GM18907 (cell line): Measurements from ENCODE around the gene VAT1L.

ENCODE experiments used
- ATAC-seq: cut with Tn5 transposase; IDR thresholded peaks from one replicate; pipeline ENCODE4 v1.9.1; 2021; ENCODE audit warnings: mild to moderate bottlenecking, moderate library complexity; ENCODE audit not compliant: unreplicated experiment

Gene VAT1L, protein sequence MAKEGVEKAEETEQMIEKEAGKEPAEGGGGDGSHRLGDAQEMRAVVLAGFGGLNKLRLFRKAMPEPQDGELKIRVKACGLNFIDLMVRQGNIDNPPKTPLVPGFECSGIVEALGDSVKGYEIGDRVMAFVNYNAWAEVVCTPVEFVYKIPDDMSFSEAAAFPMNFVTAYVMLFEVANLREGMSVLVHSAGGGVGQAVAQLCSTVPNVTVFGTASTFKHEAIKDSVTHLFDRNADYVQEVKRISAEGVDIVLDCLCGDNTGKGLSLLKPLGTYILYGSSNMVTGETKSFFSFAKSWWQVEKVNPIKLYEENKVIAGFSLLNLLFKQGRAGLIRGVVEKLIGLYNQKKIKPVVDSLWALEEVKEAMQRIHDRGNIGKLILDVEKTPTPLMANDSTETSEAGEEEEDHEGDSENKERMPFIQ

DNA sequence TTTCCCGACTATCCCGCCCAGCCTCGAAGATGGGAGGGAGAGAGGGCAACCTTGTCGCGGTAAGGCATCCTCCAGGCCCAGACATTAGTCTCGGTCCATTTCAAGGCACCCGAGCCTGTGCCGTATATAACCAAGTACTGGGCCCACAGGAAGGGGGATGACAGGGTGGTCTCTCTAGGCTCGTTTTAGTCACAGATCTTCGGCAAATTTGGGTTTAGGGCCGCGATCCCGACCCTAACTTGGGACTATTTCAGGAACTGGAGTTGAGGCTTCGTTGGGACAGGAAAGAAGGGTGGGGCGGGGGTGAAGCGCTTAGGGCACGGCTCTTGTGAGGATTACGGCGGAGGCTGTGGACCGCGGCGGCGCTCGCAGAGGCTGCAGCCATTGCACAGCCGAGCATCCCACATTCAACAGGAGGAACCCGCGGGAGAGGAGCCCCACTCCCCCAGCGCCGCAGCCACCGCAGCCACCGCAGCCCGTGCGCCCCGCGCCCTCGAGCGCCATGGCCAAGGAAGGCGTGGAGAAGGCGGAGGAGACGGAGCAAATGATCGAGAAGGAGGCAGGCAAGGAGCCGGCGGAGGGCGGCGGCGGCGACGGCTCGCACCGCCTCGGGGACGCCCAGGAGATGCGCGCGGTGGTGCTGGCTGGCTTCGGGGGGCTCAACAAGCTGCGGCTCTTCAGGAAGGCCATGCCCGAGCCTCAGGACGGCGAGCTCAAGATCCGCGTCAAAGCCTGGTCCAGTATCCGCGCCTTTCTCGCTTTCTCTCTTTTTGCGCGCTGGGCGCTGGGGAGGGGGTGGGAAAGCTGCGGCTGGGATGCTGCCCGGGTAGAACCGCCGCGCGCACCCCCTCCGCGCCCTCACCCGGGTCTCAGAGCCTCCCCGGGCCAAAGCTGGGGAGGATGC is at the start of gene VAT1L:
Gene VAT1L (plus strand): TSS at position 384 of the 904 bp plus-strand sequence. CDS start 119 bp downstream, at position 503.
- ATAC-seq, result no peak

DNA sequence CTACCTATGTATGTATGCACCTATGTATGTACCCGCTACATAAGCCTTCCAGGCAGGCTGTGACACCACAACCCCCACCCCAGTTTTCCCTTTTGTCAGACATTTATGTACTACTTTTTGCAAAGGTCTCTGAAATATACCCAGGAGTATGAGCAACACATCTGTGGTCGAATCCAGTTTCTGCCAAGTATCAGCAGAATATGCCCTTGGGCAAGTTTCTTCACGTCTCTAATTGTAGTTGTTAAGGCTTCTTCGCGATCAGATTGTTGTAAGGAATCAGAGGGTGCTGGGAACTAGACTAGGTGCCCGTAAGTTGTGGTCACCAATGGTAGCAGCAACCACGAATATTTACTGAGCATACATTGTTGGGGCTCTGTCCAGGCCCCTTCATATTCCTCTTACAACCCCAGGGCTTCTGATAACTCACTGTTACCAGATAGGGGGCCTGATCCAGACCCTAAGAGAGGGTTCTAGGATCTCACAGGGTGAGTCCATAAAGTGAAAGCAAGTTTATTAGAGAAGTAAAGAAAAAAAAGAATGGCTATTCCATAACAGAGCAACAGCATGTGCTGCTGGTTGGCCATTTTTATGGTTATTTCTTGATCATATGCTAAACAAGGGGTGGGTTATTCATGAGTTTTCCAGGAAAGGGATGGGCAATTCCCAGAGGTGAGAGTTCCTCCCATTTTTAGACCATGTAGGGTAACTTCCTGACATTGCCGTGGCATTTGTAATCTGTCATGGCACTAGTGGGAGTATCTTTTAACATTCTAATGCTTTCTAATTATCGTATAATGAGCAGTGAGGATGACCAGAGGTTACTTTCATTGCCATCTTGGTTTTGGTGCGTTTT is 49.4 kb upstream of the VAT1L start:
- no peak for ATAC-seq

DNA sequence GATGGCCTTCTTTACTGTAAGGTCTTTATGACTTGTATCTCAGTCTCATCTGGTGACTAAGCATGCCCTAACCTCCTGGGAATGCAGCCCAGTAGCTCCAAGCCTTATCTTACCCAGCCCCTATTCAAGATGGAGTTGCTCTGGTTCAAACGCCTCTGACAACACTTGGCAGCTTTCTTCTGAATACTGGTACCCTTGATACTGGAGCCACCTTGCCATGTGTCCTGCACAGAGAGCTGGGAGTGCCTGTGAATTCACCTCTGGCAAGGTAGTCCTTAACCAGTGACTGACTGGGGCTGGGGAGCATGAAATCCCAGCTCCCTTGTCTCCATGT is 48.8 kb upstream of the VAT1L start:
- no peak for ATAC-seq

DNA sequence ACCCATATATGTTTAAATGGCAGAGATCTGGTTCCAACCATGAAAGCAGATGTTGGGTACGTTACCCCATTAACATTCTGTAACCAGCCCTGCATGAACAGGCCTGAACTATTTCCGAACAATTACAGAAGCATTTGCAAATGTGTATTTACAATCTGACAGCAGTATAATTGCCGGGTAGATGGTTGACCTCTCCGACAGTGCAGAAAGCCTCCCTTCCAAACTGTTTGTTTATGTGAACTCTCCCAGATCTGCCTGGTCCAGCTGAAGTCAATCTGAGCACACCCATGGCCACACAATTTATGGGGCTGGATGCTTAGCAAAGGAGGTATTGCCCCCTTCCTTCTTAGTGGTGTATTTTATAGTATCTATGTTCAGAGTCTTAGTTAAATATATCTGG is 44.2 kb upstream of the VAT1L start:
- ATAC-seq, result no peak

DNA sequence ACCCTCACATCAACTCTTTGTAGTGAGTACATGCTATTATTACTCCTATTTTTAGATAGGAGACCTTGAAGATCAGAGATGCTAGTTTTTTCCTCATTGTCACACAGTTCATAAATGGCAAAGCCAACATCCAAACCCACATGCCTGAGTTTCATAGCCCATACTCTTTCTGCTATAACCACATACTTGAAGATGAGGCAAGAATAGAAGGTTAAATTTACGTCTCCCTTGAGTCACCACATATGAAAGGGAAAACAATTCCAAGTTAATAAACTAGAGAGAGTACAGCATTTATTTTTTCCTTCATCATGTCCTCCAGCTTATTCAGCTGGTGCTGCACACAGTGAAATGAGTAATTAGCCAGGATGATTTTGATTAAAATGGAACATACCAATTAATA is 42.4 kb upstream of the VAT1L start:
- ATAC-seq, result no peak

DNA sequence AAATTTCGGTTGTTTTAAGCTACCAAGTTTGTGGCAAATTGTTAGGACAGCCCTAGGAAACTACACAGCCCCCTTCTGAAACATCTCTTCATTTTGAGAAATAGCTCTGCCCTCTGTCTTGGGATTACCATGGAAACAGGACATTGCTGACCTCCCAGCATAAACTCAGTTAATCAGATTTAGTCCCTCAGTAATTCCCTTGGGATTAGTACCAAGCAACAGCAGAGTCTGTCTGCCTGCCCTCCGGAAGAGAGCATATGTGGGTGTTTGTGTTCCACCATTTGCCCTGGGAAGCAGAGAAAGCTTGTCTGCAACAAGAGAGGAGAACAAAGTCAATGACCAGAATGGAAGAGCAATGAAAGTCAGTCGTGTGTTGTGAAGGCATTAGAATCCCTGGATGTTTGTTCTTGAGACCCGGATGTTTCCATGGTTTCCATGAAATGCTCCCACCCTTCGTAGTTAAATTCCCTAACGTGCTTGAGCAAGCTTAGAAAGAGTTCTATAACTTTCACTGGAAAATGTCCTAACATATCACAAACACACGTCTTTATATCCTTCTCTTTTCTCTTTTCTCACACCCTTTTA is 39.9 kb upstream of the VAT1L start:
- ATAC-seq, result no peak

DNA sequence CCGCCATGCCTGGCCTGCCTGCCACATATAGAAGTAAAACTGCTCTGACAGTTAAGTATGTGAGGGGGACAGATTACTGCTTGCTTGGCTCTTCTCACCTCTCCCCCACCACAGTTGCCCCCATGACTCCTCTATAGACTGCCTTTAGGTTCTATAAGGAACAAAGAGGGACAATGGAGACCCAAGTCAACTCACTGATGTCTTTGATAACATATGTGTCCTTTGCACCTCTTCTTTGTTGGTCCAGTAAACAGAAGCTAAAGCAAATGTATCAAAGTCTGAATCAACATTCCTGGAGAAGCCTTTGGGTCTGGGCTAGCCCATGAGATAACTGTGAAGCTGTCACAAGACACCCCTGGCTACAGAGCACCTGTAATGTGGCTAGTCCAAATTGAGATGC is 38.9 kb upstream of the VAT1L start:
- ATAC-seq, result no peak

DNA sequence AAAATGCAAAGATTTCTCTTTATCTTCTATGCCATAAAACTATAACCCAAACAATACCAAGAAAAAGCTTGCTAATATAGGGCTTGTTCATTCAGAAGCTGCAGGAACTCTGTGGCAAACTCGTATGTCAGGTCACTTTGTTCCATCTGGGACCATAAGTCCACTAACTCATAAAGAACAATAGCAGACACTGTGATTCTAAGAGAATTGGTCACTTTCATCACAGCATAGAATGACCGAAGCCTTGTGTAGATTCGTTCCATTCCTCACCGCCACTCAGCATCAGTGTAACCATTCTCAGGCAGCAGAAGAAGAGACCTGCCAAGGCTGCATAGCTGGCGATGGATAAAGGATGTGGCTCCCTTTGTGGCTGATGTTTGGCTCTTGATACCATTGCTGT is 30.3 kb upstream of the VAT1L start:
- ATAC-seq, result no peak

DNA sequence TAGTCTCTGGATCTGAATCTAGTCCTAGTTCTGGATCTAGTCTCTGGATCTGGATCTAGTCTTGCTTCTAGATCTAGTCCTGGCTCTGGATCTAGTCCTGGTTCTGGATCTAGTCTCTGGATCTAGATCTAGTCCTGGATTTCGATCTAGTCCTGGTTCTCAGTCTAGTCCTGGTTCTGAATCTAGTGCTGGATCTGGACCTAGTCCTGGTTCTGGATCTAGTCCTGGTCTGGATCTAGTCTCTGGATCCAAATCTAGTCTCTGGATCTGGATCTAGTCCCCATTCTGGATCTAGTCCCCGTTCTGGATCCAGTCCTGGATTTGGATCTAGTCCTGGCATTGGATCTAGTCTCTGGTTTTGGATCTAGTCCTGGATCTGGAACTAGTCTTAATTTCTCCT is 29.9 kb upstream of the VAT1L start:
- no peak for ATAC-seq

DNA sequence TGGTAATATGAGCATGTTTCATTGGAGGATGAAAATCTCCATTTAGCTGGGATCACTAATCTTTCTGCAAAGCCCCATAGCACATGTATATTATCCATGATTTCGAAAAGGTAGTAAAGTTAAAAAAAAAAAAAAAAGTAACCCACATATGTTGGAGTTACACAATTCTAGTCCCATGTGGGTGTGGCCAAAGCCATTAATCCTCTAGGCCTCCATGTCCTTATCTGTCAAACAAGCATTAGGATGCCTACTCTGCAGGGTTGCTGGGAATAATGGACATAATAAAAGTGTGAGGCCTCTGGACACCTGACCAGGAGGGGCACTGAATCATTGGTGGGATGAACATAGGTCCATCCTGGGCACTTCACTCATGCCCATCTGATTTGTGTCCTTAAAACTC is 29.2 kb upstream of the VAT1L start:
- no peak for ATAC-seq

DNA sequence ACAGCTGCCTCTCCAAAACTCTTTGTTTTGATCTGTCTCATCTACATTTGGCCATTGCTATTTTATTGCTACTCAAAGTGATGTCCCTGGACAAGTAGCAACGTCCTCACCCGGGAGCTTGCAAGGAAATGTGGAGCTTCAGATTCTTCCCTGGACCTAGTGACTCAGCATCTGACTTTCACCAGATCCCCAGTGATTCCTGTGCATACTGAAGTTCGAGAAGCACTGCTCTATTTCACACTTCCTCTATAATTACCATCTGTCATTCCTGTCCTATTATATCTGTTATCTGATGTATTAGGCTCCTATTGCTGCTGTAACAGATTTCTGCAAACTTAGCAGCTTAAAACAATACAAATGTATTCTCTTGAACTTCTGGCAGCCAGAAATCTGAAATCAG is 28.5 kb upstream of the VAT1L start:
- ATAC-seq, result no peak

DNA sequence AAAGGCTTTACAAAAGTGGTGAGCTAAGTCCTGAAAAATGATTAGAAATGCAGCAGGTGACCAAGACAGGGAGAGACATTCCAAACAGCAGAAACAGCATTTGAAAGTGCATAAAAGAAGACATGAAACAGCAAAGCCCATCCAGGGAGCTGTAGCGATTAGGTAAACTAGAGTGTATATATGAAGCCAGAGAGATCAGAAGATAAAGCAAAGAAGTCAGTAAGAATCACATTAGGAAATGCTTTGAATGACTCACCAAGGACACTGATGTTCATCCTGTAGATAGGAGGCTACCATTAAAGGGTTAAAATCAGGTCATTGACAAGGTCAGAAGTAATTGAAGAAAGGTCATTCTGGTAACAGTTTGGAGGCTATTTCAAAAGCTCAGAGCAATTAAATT is 27.6 kb upstream of the VAT1L start:
- no peak for ATAC-seq

DNA sequence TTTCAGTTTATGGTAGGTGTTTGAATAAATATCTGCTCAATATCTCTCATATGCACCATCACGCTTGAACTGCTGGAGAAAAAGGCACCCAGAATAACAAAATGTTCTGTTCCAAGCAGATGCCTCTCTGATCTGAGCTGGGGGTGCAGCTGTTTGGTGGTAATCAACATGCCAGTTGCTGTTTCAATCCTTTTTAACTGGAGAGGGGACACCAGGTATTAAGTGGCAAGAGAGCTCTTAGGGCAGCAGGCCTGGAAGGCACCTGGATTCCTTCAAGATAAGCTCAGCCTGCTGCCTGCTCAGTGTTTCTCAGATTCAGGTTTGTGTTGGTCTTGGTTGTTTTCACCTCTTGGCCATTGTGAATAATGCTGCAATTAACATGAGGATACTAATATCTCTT is 27.2 kb upstream of the VAT1L start:
- no peak for ATAC-seq

DNA sequence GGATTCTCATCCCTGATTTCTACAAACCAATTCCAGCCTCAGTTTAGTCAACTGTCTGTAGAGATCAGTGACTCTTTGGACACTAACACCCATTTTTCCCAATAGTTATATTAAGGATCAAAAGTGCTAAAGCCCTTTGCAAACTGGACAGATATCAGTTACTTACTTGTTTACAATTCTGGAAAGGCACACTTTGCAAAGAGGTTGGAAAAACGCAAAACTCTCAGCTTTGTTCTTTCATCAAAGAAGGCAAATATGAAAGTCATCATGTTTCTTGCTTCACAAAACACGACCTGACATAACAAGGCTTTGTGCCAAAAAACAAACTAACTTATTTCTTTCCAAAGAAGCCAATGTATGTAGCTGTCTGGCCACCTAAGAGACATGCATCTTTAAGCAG is 26.1 kb upstream of the VAT1L start:
- no peak for ATAC-seq

DNA sequence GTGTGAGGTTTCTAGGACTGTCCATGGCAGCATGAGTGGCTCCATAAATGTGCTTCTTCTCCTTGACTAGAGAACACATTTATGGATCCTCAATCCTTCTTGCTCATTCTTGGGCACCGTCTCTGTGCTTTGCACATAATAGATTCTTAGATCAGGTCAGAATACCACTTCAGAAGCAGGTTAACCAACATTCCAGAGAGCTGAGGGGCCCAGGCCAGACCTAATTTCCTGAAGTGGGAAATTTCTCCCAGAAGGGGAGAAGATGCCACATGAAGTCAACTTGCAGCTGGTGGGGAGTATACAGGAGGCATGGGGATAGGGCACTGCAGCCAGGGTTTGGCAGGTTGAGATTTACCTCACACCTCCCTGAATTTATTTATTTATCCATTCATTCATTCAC is 24.4 kb upstream of the VAT1L start:
- ATAC-seq, result no peak

DNA sequence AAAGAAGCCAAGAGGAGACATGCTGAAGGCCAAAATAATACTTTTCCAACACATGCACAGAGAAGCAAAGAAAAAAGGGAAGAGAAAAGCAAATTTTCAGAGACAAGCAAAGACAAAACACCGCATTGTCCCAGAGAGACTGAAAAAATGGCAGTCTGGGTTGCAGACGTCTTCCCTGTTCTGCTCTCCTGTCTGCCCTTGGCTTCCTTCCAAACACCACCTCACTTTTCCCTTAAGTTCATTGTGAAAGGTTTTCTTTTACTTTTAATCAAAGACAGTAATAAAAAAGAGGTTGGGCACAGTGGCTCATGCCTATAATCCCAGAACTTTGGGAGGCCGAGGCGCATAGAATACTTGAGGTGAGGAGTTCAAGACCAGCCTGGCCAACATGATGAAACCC is 21.2 kb upstream of the VAT1L start:
- no peak for ATAC-seq

DNA sequence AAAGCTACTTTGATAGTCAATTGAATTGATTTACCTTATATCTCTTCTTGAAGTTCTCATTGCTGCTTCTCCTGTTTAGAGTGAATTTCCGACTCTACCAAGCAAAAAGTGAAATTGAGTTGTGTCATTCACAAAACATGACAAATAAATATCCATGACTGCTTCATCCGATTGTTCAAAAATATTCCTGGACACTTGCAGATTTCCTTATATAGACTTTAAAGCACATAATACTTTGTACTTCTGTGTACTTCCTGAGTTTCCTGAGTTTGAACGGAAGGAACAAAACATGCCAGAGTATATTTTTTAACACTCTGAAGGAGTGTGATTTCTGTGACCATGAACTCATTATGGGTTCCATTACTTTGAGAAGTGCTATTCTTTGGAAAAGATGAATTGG is 20.5 kb upstream of the VAT1L start:
- no peak for ATAC-seq

DNA sequence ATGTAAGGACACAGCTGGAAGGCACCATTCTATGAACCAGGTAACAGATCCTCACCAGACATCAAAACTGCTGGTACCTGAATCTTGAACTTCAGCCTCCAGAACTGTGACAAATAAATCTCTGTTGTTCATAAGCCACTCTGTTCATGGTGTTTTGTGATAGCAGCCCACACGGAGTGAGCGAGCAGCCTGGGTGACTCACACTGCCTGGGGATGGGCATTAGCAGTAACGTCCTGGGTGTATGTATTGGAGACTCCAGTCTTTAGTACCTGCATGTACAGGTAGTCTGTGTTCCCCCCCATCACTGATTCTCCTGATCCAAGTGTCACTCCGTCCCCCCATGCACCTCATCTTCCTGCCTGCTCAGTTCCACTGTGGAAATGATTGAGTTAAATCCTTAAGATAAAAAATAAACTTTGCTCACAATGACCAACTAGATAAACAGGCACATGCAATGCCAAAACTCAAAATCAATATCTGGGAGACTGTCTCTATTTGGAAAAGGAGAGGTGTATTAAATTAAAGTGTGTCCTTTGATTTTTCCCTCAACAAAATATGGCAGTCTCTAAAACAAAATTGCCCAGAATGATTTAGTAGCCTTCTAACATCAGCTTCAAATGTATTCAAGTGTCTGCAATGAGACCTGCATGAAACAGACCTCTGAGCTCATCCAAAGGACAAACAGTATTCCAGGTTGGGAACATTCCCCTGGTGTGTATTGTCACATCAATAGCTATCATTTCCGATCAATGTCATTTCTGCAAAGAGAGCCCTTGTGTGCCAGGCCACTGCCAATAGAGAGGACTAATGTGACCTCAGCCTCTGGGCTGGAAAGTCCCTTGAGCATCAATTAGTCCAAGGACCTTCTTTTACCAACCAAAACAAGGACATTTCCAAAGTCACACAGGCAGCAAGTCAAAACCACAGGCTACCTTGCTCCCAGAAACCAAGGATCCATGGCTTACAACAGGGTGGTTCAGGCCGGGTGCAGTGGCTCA is 12.2 kb upstream of the VAT1L start:
- no peak for ATAC-seq

DNA sequence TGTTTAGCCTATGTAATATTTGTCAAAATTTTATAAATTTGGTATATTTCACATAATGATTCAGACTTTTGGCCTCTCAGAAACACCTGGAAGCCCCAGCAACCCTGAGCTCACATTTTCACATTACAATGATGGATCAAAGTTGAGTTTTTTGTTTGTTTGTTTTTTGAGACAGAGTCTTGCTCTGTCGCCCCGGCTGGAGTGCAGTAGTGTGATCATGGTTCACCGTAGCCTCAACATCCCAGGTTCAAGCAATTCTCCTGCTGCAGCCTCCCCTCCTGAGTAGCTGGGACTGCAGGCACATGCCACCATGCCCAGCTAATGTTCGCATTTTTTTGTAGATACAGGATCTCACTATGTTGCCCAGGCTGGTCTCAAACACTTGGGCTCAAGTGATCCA is 10.6 kb upstream of the VAT1L start:
- ATAC-seq, result no peak

DNA sequence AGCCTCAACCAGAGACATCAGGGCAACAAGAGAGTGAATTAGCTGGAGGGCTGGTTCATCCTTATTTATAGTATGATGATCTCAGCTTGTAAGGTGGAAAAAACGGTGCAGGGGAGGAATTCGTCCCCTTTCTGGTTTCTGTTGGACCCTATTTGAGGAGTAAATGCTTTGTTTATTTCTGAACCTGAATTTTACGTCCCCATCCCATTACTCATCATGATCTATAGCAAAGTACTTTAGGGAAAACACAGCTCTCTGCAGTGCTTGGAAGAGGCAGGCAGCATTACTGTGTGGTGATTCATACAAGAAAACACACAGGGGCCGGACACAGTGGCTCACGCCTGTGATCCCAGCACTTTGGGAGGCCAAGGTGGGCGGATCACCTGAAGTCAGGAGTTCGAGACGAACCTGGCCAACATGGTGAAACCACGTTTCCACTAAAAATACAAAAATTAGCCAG is 8.0 kb upstream of the VAT1L start:
- ATAC-seq, result no peak
